Gastroesophageal sphincter (tissue), 4 donors: ENCODE results near the gene PHLDA1. TPM values are rescaled to one million over a fixed set of nuclear protein-coding genes. Genes with fewer than 3 reads are reported as not detected.

Source experiments
- ATAC-seq: fragments of 150-250 bp; one replicate; pipeline ENCODE4 v1.9.1; 2016; ENCODE audit warnings: mild to moderate bottlenecking, moderate library complexity
- H3K27ac ChIP-seq, 4 donors: fragments of 200-600 bp; sonication (generic) in 3 of 4; 1 replicate in 3 of 4; 2 replicates in 1 of 4; pipeline ENCODE4 v1.5.1; 2016 to 2019
- H3K27me3 ChIP-seq: fragments of 200-600 bp; sonication (generic); one replicate; pipeline ENCODE4 v1.5.1; 2019
- H3K36me3 ChIP-seq, 2 donors: fragments of 200-600 bp; sonication (generic); one replicate each; pipeline ENCODE4 v1.5.1; 2019; ENCODE audit warnings: control low read depth in 1 of 2
- H3K4me1 ChIP-seq, 3 donors: fragments of 200-600 bp; sonication (generic); 1 replicate in 2 of 3; 2 replicates in 1 of 3; pipeline ENCODE4 v1.5.1; 2016 to 2019; ENCODE audit warnings: control low read depth in 2 of 3
- H3K4me3 ChIP-seq, 2 donors: fragments of 200-600 bp; sonication (generic); one replicate each; pipeline ENCODE4 v1.5.1; 2019; ENCODE audit warnings: mild to moderate bottlenecking in 1 of 2, moderate library complexity in 1 of 2
- H3K9me3 ChIP-seq, 3 donors: fragments of 200-600 bp; sonication (generic); one replicate each; pipeline ENCODE4 v1.5.1; 2017 to 2019; ENCODE audit warnings: control low read depth in 2 of 3
- EP300 ChIP-seq: sonication (generic); formaldehyde crosslinking; IDR thresholded peaks from one replicate; pipeline ENCODE4 v1.6.1; 2017; ENCODE audit warnings: antibody characterized with exemption, mild to moderate bottlenecking
- POLR2A ChIP-seq, 2 donors: fragments of 450-650 bp; IDR thresholded peaks; one replicate each; pipeline ENCODE4 v1.6.1; 2017; ENCODE audit warnings: antibody characterized with exemption in 2 of 2, mild to moderate bottlenecking in 2 of 2, moderate library complexity in 1 of 2
- POLR2AphosphoS5 ChIP-seq: sonication (generic); formaldehyde crosslinking; IDR thresholded peaks from one replicate; pipeline ENCODE4 v1.6.1; 2017; ENCODE audit warnings: antibody characterized with exemption
- WGBS, 2 donors: methylation state at CpG; one replicate each; pipeline ENCODE4 v1.1.5; 2018; ENCODE audit warnings: low coverage in 1 of 2; 5-methylcytosine and 5-hydroxymethylcytosine counted together
- total RNA-seq, 4 donors: library from RNA; depleted of rRNA; stranded (reverse); fragments of >200 nt; gene quantifications; one replicate each; pipeline ENCODE4 v1.1.0, GENCODE V29; 2016
- TF ChIP-seq, protein P1 (sequence below), 4 experiments: fragments of 200-600 bp in 2 of 4; fragments of 450-650 bp in 2 of 4; sonication (generic) in 1 of 4; IDR thresholded peaks; one replicate each; pipeline ENCODE4 v1.5.1; 2017 to 2019; ENCODE audit warnings: antibody characterized with exemption in 4 of 4, mild to moderate bottlenecking in 2 of 4, moderate library complexity in 2 of 4

PHLDA1 gene
- total RNA-seq, 4 donors from 2014 or later, result 4.4 to 14.4 (median 7.6) TPM

DNA sequence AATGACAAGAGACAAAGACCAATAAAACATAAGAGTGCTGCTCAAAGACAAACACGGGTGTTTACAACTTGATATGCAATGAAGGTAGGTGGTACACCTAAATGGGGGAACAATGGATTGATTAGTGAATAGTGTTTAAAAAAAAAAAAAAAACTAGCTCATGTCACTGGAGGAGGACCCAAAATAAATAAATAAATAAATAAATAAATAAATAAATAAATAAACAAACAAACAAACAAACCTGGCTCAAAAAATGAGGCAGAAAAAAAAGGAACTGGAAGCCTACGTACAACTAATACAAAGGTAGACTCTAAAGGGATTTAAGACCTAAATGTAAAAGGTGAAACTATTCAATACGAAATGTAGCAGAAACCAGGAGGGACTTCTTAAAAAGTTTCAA is 34.3 kb upstream of the PHLDA1 start:
- H3K36me3 ChIP-seq, result peaks cover 0 to 72% of the 10 kb centered on the region in 2 donors
- TF ChIP-seq POLR2AphosphoS5, result no peak
- TF ChIP-seq, protein P1, sequence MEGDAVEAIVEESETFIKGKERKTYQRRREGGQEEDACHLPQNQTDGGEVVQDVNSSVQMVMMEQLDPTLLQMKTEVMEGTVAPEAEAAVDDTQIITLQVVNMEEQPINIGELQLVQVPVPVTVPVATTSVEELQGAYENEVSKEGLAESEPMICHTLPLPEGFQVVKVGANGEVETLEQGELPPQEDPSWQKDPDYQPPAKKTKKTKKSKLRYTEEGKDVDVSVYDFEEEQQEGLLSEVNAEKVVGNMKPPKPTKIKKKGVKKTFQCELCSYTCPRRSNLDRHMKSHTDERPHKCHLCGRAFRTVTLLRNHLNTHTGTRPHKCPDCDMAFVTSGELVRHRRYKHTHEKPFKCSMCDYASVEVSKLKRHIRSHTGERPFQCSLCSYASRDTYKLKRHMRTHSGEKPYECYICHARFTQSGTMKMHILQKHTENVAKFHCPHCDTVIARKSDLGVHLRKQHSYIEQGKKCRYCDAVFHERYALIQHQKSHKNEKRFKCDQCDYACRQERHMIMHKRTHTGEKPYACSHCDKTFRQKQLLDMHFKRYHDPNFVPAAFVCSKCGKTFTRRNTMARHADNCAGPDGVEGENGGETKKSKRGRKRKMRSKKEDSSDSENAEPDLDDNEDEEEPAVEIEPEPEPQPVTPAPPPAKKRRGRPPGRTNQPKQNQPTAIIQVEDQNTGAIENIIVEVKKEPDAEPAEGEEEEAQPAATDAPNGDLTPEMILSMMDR (IDR thresholded peaks at IDR 0.05), result no peak
- no peak for TF ChIP-seq EP300
- TF ChIP-seq POLR2A (IDR thresholded peaks at IDR 0.05), result no peak
- H3K27ac ChIP-seq, result no peak overlapping the region
- H3K27me3 ChIP-seq, result no peaks in the 10 kb centered on the region
- 97 to 100% methylated on average over 3 of the region's 3 CpGs for WGBS, 2 donors
- H3K4me3 ChIP-seq, result no peak overlapping the region
- peaks cover 0 to 12% (median 0%) of the 10 kb centered on the region in 3 donors for H3K9me3 ChIP-seq
- H3K4me1 ChIP-seq, result peaks cover 0 to 11% (median 0%) of the 10 kb centered on the region in 3 donors
- ATAC-seq, result no peak

DNA sequence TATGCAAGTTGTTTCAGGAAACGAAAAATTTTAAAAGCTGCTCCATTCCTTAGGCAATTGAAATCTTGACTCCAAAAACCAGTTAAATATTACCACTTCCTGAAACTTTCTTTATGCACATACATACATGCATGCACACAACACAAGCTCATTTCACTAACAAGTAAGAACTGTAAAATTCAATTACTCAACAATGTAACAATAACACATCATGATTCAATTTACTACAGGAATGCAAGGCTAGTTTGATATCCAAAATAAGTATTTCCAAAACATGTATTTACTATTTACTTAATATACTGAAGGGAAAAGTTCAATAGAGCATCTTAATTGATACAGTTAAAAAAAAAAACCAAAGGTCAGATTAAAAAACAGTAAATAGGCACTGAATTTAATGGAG is 33.3 kb upstream of the PHLDA1 start:
- Histone ChIP-seq H3K36me3 (peaks cover 0 to 68% of the 10 kb centered on the region in 2 donors), H3K4me3 (no peak overlapping the region), H3K27me3 (no peaks in the 10 kb centered on the region), H3K4me1 (peaks cover 0 to 3% (median 0%) of the 10 kb centered on the region in 3 donors), H3K27ac (no peak overlapping the region), H3K9me3 (peaks cover 0 to 12% (median 0%) of the 10 kb centered on the region in 3 donors)
- 90 to 93% methylated on average over 1 of the region's 1 CpG for WGBS, 2 donors
- no peak for ATAC-seq
- TF ChIP-seq, protein P1 (IDR thresholded peaks at IDR 0.05), result no peak
- TF ChIP-seq POLR2A (IDR thresholded peaks at IDR 0.05), result no peak
- no peak for TF ChIP-seq EP300

DNA sequence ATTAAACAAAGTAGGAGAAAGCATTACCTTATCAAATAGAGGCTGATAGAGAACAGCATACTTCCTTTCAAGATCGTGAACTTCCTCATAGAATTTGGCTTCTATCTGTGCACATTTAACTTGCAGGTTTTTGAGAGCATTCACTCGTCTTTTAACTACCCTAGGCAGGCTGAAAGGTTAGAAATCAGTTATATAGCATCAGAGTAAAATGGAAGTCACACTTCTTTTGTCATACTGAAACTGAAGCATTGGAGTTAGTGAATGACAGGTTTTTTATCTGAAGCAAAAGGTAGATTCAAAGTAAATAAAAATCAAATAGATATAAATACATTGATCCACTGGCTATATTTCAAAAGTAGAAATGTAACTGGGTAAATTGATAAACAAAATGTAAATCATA is 28.5 kb upstream of the PHLDA1 start:
- 36 to 43% methylated on average over 2 of the region's 2 CpGs for WGBS, 2 donors
- Histone ChIP-seq H3K4me1 (no peaks in the 10 kb centered on the region), H3K27me3 (no peaks in the 10 kb centered on the region), H3K36me3 (peaks cover 0 to 90% of the 10 kb centered on the region in 2 donors), H3K27ac (no peak overlapping the region), H3K4me3 (no peak overlapping the region), H3K9me3 (peaks cover 0 to 5% (median 0%) of the 10 kb centered on the region in 3 donors)
- ATAC-seq, result no peak
- TF ChIP-seq POLR2A (IDR thresholded peaks at IDR 0.05) (no peak), POLR2AphosphoS5 (no peak), EP300 (no peak)
- TF ChIP-seq, protein P1 (IDR thresholded peaks at IDR 0.05), result no peak

DNA sequence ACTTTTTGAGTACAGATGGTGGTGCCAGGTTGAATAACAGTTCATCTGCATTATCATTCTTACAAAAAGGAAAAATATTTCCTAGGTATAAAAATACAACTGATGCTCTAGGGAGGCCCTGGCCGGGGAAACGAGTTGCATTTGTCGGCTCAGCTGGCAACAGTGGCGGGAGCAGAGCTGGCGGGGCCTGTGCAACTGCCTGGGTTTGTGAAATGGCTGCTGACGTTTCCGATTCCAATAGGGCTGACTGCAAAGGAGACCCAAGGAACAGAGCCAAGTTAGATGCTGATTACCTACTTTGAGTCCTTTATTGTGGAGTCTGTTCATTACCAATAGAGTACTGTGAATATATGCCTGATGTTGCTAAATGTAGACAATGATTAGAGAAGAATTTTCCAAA is 25.8 kb upstream of the PHLDA1 start:
- ATAC-seq, result no peak
- H3K27ac ChIP-seq, result no peak overlapping the region
- H3K4me1 ChIP-seq, result no peaks in the 10 kb centered on the region
- no peak for TF ChIP-seq POLR2AphosphoS5
- TF ChIP-seq, protein P1 (IDR thresholded peaks at IDR 0.05), result no peak
- H3K9me3 ChIP-seq, result no peaks in the 10 kb centered on the region
- WGBS, 2 donors, result 93 to 100% methylated on average over 4 to 7 of the region's 7 CpGs
- no peak overlapping the region for H3K4me3 ChIP-seq
- H3K36me3 ChIP-seq, result peaks cover 3 to 91% of the 10 kb centered on the region in 2 donors
- H3K27me3 ChIP-seq, result no peaks in the 10 kb centered on the region

DNA sequence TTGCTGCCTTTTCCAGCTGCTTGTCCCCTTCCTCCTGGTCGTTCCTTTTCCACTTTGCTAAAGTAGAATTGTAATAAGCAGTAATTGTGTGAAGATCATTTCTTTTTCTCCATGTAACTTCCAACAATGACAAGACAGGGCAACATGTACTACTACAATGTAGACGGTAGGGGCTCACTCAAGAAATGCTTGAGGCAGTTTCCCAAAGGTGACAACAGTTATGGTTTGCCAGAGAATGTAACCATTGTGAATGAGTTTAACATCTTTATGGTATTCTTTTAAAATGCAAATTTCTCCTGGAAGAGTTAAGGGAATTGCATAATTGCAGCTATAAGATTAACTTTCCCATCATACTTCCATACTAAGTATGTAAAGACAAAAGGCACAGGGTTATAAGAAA is 23.8 kb upstream of the PHLDA1 start:
- ATAC-seq, result no peak
- Histone ChIP-seq H3K9me3 (no peaks in the 10 kb centered on the region), H3K36me3 (peaks cover 5 to 97% of the 10 kb centered on the region in 2 donors), H3K4me3 (no peak overlapping the region), H3K27ac (no peak overlapping the region), H3K27me3 (no peaks in the 10 kb centered on the region), H3K4me1 (no peaks in the 10 kb centered on the region)
- 66 to 73% methylated on average over 2 of the region's 2 CpGs for WGBS, 2 donors
- no peak for TF ChIP-seq POLR2A (IDR thresholded peaks at IDR 0.05)
- no peak for TF ChIP-seq POLR2AphosphoS5
- TF ChIP-seq EP300, result no peak
- TF ChIP-seq, protein P1 (IDR thresholded peaks at IDR 0.05), result no peak
